IMR-90 (cell line): ENCODE results near the gene GSKIP. TPM values are rescaled to one million over a fixed set of nuclear protein-coding genes. Genes with fewer than 3 reads are reported as not detected.

Experiments used
- ATAC-seq: fragments of 200-7000 bp; cut with Tn5 transposase; 2 replicates; pipeline ENCODE4 v1.9.1; 2020; ENCODE audit warnings: low read depth, mild to moderate bottlenecking, moderate library complexity
- BruUV-seq: library from RNA; stranded (reverse); fragments of 400-500 nt; replicated peaks from 2 replicates; lab custom pipeline; 2021; lab: Mats Ljungman, UMichigan
- CTCF ChIA-PET: fragments of 300-600 bp; formaldehyde crosslinking; extraction: SDS; loops from one replicate; lab custom pipeline; 2021; ENCODE audit warnings: antibody characterized with exemption; lab: Yijun Ruan, JAX
- POLR2A ChIA-PET: fragments of 300-600 bp; sonication (Branson Sonifier 250); formaldehyde crosslinking; loops from one replicate; lab custom pipeline; 2022; ENCODE audit warnings: antibody characterized with exemption; ENCODE audit not compliant: unreplicated experiment; lab: Charles Lee
- DNase-seq: peaks from one replicate; pipeline ENCODE4 v3.0.0; 2013
- H2AFZ ChIP-seq: replicated peaks from 2 replicates; pipeline ENCODE3; 2013; ENCODE audit warnings: low read length, mild to moderate bottlenecking; ENCODE audit not compliant: poor library complexity
- H2AK5ac ChIP-seq: 2 replicates; pipeline ENCODE4 v1.6.1; 2013; ENCODE audit warnings: low read depth, low read length, inconsistent platforms
- H2AK9ac ChIP-seq: replicated peaks from 2 replicates; pipeline ENCODE3; 2013; ENCODE audit warnings: mild to moderate bottlenecking, low read depth, low read length, moderate library complexity; ENCODE audit not compliant: poor library complexity
- H2BK120ac ChIP-seq: 2 replicates; pipeline ENCODE4 v1.6.1; 2013; ENCODE audit warnings: low read depth, low read length, inconsistent platforms
- H2BK15ac ChIP-seq: 3 replicates; pipeline ENCODE4 v1.6.1; 2013; ENCODE audit warnings: low read depth, low read length, inconsistent platforms
- H2BK20ac ChIP-seq: 2 replicates; pipeline ENCODE4 v1.6.1; 2013; ENCODE audit warnings: low read depth, mild to moderate bottlenecking, inconsistent platforms, low read length, moderate library complexity
- H2BK5ac ChIP-seq: 2 replicates; pipeline ENCODE4 v1.6.1; 2013; ENCODE audit warnings: mild to moderate bottlenecking, low read depth, low read length, inconsistent platforms; ENCODE audit not compliant: poor library complexity, severe bottlenecking
- H3K14ac ChIP-seq: replicated peaks from 2 replicates; pipeline ENCODE4 v1.6.1; 2013; ENCODE audit warnings: low read depth, low read length, inconsistent platforms
- H3K18ac ChIP-seq: 2 replicates; pipeline ENCODE4 v1.6.1; 2013; ENCODE audit warnings: low read depth, low read length, control low read depth
- H3K23ac ChIP-seq: 2 replicates; pipeline ENCODE4 v1.6.1; 2013; ENCODE audit warnings: low read depth, low read length, inconsistent platforms
- H3K27ac ChIP-seq: 2 replicates; pipeline ENCODE4 v1.5.1; 2013; ENCODE audit warnings: mild to moderate bottlenecking, control low read depth, low read length; ENCODE audit not compliant: insufficient read depth
- H3K27me3 ChIP-seq: 2 replicates; pipeline ENCODE4 v1.6.1; 2013; ENCODE audit warnings: low read length; ENCODE audit not compliant: control insufficient read depth, insufficient read depth
- H3K36me3 ChIP-seq: 2 replicates; pipeline ENCODE4 v1.6.1; 2013; ENCODE audit warnings: low read length, mixed read lengths; ENCODE audit not compliant: control insufficient read depth, insufficient read depth
- H3K4ac ChIP-seq: 2 replicates; pipeline ENCODE4 v1.6.1; 2013; ENCODE audit warnings: low read depth, low read length, inconsistent platforms
- H3K4me1 ChIP-seq: 2 replicates; pipeline ENCODE4 v1.6.1; 2013; ENCODE audit warnings: low read length, mixed read lengths; ENCODE audit not compliant: control insufficient read depth, insufficient read depth
- H3K4me2 ChIP-seq: 2 replicates; pipeline ENCODE4 v1.6.1; 2013; ENCODE audit warnings: low read depth, mild to moderate bottlenecking, control low read depth, low read length, moderate library complexity
- H3K4me3 ChIP-seq: 2 replicates; pipeline ENCODE4 v1.5.1; 2013; ENCODE audit warnings: low read depth, mild to moderate bottlenecking, control low read depth, low read length, moderate library complexity; ENCODE audit not compliant: insufficient read depth
- H3K56ac ChIP-seq: 2 replicates; pipeline ENCODE4 v1.6.1; 2013; ENCODE audit warnings: low read length, inconsistent platforms; ENCODE audit not compliant: insufficient read depth; ENCODE audit errors: extremely low read depth
- H3K79me1 ChIP-seq, 2 experiments: 2 replicates each; pipeline ENCODE4 v1.6.1; 2013; ENCODE audit warnings: low read length in 2 of 2, inconsistent platforms in 1 of 2, low read depth in 1 of 2
- H3K9ac ChIP-seq: 2 replicates; pipeline ENCODE4 v1.6.1; 2013; ENCODE audit warnings: low read depth, low read length, control low read depth
- H3K9me1 ChIP-seq: 2 replicates; pipeline ENCODE4 v1.6.1; 2013; ENCODE audit warnings: low read length, inconsistent platforms; ENCODE audit not compliant: insufficient read depth
- H3K9me3 ChIP-seq: 2 replicates; pipeline ENCODE4 v1.6.1; 2013; ENCODE audit warnings: low read length; ENCODE audit not compliant: control insufficient read depth, insufficient read depth
- H4K20me1 ChIP-seq: 2 replicates; pipeline ENCODE4 v1.6.1; 2013; ENCODE audit warnings: low read length, inconsistent platforms; ENCODE audit not compliant: insufficient read depth
- H4K5ac ChIP-seq: 2 replicates; pipeline ENCODE4 v1.6.1; 2013; ENCODE audit warnings: mild to moderate bottlenecking, low read depth, low read length, control low read depth
- H4K8ac ChIP-seq, 2 experiments: 2 replicates each; pipeline ENCODE4 v1.6.1; 2013; ENCODE audit warnings: low read depth in 2 of 2, low read length in 2 of 2, control low read depth in 1 of 2, inconsistent platforms in 1 of 2
- H4K91ac ChIP-seq: 2 replicates; pipeline ENCODE4 v1.6.1; 2013; ENCODE audit warnings: low read depth, low read length, inconsistent platforms; ENCODE audit not compliant: insufficient read depth
- SMC3 ChIP-seq: fragments of 150-350 bp; IDR thresholded peaks from 2 replicates; pipeline ENCODE4 v1.6.1; 2016; ENCODE audit warnings: low read depth, mild to moderate bottlenecking, antibody characterized with exemption, low read length, moderate library complexity
- WGBS, 2 experiments: methylation state at CpG; one replicate each; pipeline versions ENCODE4 v1.1.5 to v1.1.7; 2013; ENCODE audit warnings: missing lambda C conversion rate in 2 of 2; ENCODE audit not compliant: insufficient read length in 1 of 2; ENCODE audit errors: extremely low coverage in 2 of 2; 5-methylcytosine and 5-hydroxymethylcytosine counted together
- dilution Hi-C: fragments of 300-500 bp; cut with HindIII; formaldehyde crosslinking; loops from one replicate; pipeline ENCODE4 v1.14.3; 2018; ENCODE audit warnings: low sequenced_read_pairs; ENCODE audit not compliant: unreplicated experiment
- in situ Hi-C: fragments of 300-500 bp; cut with MboI; formaldehyde crosslinking; loops from 3 replicates; pipeline ENCODE4 v1.14.3; 2019; ENCODE audit warnings: low sequenced_read_pairs, inconsistent platforms, mixed read lengths
- intact Hi-C: fragments of 100-400 bp; cut with micrococcal nuclease; formaldehyde crosslinking; loops from 2 replicates; pipeline ENCODE4 v1.10.0; 2022
- polyA plus RNA-seq, 3 experiments: library from polyadenylated mRNA; depleted of rRNA; stranded (reverse); fragments of >200 nt; gene quantifications; 2 replicates each; pipeline ENCODE4 v1.2.3, GENCODE V29; 2012; ENCODE audit warnings: low replicate concordance in 1 of 3
- total RNA-seq: library from RNA; depleted of rRNA; stranded (reverse); fragments of >200 nt; gene quantifications from 2 replicates; pipeline ENCODE4 v1.2.3, GENCODE V29; 2012

The GSKIP gene
- total and polyA plus RNA-seq, 2 of the 4 experiments (the other 2 are of a cell fraction), result 11.7 to 22.0 TPM

- dilution Hi-C loops (no loop called here), in situ Hi-C loops (no loop called here), intact Hi-C loops (no loop called here)
- no peak overlapping the region for H2BK15ac ChIP-seq
- no peak overlapping the region for H4K91ac ChIP-seq
- no peak overlapping the region for H3K27ac ChIP-seq
- ATAC-seq, result no peak
- H3K27me3 ChIP-seq, result no peaks in the 10 kb centered on the region
- H2AK9ac ChIP-seq, result no peak overlapping the region
- peaks cover 6% of the 10 kb centered on the region for H3K36me3 ChIP-seq
- no peak overlapping the region for H2AFZ ChIP-seq
- H3K4me3 ChIP-seq, result no peak overlapping the region
- H3K14ac ChIP-seq, result no peak overlapping the region
- no peak overlapping the region for H2BK120ac ChIP-seq
- H3K23ac ChIP-seq, result no peak overlapping the region
- ChIA-PET CTCF (interaction anchor here (0.6 kb wide), 1 partner anchor 121 kb away, joined by 3 read pairs; no protein-coding TSS in a partner anchor), POLR2A (no interaction called here)
- no CpG with 5 or more reads among the region's 1 CpG for WGBS, 2 experiments
- H4K20me1 ChIP-seq, result no peaks in the 10 kb centered on the region
- no peaks in the 10 kb centered on the region for H3K9me3 ChIP-seq
- no peak overlapping the region for H3K18ac ChIP-seq
- BruUV-seq, result no TSS peak
- H4K5ac ChIP-seq, result no peak overlapping the region
- no peak overlapping the region for H2BK20ac ChIP-seq
- no peak overlapping the region for H3K56ac ChIP-seq
- no peak overlapping the region for H3K4ac ChIP-seq
- DNase-seq, result no peak
- H3K9ac ChIP-seq, result no peak overlapping the region
- H3K9me1 ChIP-seq, result peaks cover 4% of the 10 kb centered on the region; the same call in 1 of the 2 replicates
- no peaks in the 10 kb centered on the region for H3K4me1 ChIP-seq
- H2AK5ac ChIP-seq, result no peak overlapping the region
- no peak overlapping the region for H4K8ac ChIP-seq
- no peak overlapping the region for H3K4me2 ChIP-seq
- no peak overlapping the region for H2BK5ac ChIP-seq
- no peak for TF ChIP-seq SMC3
- peaks cover 0 to 7% of the 10 kb centered on the region in 2 experiments; a peak in 2 of 4 replicates for H3K79me1 ChIP-seq
Measured at GRCh38 chr14:96384740-96385139, 21.4 kb downstream of the GSKIP start.
